B cell (primary cell): ENCODE results near the gene BCL2.

Experiments used
- CTCF ChIP-seq: fragments of 200-600 bp; IDR thresholded peaks from one replicate; pipeline ENCODE4 v1.8.0; 2022; ENCODE audit warnings: antibody characterized with exemption, mild to moderate bottlenecking
- EZH2 ChIP-seq: IDR thresholded peaks from 2 replicates; pipeline ENCODE4 v1.6.1; 2012; ENCODE audit warnings: borderline replicate concordance, low read depth, mild to moderate bottlenecking, moderate library complexity, low read length; ENCODE audit not compliant: insufficient read depth, poor library complexity, severe bottlenecking

- TF ChIP-seq CTCF (no peak), EZH2 (no peak)
These were observed 216.4 kb downstream of the BCL2 start for GRCh38 chr18:63102941-63103744.
